GM23248 (cell line): ENCODE results near the gene CIAO2A.

Experiments used
- EZH2 ChIP-seq: fragments of 200-600 bp; sonication (generic); IDR thresholded peaks from 2 replicates; pipeline ENCODE4 v1.6.1; 2018; ENCODE audit warnings: antibody characterized with exemption, mild to moderate bottlenecking; ENCODE audit not compliant: insufficient read depth, poor library complexity, severe bottlenecking
- EZH2phosphoT487 ChIP-seq: fragments of 200-600 bp; sonication (generic); IDR thresholded peaks from 2 replicates; pipeline ENCODE4 v1.6.1; 2018; ENCODE audit warnings: antibody characterized with exemption, moderate library complexity, mild to moderate bottlenecking, low read depth; ENCODE audit not compliant: insufficient read depth

DNA sequence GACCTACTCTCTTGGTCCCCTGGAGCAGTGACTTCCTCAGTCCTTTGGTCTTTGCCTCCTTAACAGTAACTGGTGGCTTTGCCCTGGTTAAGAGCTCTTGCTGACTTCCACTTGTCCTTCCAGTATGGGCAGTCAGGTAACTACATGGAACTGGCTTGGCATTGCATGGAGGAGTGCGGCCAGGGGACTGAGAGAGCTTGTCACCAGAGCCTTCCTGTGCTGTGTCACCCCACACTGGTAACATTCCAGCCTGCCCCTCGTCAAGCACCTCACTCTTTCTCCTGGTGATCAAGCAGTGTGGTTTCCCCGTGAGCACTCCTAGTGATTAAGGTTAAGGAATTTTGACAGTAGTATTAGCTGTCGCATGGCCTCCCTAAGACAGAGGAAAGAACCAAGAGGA, 38.6 kb upstream of the CIAO2A start:
- TF ChIP-seq EZH2 (no peak), EZH2phosphoT487 (no peak)
